Measurements from ENCODE around the gene ZNF716. TPM values are rescaled to one million over a fixed set of nuclear protein-coding genes. Genes with fewer than 3 reads are reported as not detected.
A peak's percentile ranks its signal among the peaks of the same experiment; 100 is the strongest.

ZNF716 gene
- total RNA-seq, 4 donors from 2014 or later, result not detected

DNA sequence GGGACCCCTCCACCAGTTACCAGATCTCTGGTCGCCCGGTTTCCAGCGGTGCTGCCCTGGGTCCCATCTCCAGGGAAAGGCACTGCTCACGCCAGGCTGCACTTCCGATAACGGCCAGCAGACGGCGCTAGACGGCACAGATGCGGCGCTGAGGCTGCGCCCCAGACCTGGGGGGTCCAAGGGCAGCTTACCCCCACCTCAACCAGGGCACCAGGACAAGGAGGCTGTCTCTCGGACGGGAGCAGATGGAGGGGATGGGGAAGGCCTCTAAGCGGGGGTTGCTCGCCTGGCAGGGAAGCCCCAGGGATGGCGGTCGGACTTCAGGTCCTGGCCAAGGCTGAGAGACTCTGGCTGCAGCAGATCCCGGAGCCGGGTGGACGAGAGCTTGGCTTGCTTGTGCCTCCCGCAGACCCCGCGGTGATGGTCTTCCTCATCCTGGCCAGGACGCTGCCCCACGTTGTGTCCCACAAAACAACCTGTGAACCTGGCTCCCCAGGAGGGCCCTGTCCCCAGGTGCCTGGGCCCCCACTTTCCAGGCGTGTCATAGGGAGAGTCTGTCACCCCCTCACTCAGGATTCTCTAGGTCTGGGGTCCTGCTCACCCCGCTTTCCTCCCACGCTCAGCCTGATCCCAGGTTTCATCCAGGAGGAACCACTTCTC lies 23.9 kb upstream of the ZNF716 start:
- TF ChIP-seq, protein P1, sequence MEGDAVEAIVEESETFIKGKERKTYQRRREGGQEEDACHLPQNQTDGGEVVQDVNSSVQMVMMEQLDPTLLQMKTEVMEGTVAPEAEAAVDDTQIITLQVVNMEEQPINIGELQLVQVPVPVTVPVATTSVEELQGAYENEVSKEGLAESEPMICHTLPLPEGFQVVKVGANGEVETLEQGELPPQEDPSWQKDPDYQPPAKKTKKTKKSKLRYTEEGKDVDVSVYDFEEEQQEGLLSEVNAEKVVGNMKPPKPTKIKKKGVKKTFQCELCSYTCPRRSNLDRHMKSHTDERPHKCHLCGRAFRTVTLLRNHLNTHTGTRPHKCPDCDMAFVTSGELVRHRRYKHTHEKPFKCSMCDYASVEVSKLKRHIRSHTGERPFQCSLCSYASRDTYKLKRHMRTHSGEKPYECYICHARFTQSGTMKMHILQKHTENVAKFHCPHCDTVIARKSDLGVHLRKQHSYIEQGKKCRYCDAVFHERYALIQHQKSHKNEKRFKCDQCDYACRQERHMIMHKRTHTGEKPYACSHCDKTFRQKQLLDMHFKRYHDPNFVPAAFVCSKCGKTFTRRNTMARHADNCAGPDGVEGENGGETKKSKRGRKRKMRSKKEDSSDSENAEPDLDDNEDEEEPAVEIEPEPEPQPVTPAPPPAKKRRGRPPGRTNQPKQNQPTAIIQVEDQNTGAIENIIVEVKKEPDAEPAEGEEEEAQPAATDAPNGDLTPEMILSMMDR (IDR thresholded peaks at IDR 0.05), result peak in 1 of 4 experiments; percentile 49
- no peak for TF ChIP-seq POLR2AphosphoS5 (IDR thresholded peaks at IDR 0.05)
- Histone ChIP-seq H3K27me3 (peaks cover 26% of the 10 kb centered on the region), H3K4me1 (no peaks in the 10 kb centered on the region), H3K36me3 (no peaks in the 10 kb centered on the region), H3K9me3 (peaks cover 0 to 23% (median 0%) of the 10 kb centered on the region in 3 donors), H3K4me3 (no peak overlapping the region), H3K27ac (no peak overlapping the region)
- no peak for ATAC-seq
- 100% methylated on average over 1 of the region's 29 CpGs for WGBS, 2 donors (ENCODE audit: low coverage in 1 of 2)

DNA sequence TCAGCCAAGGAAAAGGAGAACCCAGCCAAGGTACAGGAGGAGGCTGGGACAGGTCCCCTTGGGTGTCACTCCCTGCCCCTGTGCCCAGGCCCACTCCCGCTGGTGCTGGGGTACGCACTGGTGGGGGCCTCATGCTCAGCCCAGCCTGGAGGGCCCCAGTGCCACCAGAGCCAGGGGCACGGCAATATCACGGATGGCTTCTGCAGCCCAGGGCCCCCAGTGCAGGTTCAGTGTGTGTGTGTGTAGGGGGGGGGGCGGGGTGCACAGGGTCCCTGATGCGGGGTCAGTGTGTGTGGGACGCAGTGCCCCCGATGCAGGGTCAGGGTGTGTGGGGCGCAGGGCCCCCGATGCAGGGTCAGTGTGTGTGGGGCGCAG lies 23.4 kb upstream of the ZNF716 start:
- H3K36me3 ChIP-seq, result no peaks in the 10 kb centered on the region
- no peaks in the 10 kb centered on the region for H3K4me1 ChIP-seq
- H3K9me3 ChIP-seq, result peaks cover 0 to 23% (median 0%) of the 10 kb centered on the region in 3 donors
- peaks cover 26% of the 10 kb centered on the region for H3K27me3 ChIP-seq
- no peak overlapping the region for H3K27ac ChIP-seq
- no peak for ATAC-seq
- TF ChIP-seq, protein P1 (IDR thresholded peaks at IDR 0.05), result no peak
- TF ChIP-seq EP300 (IDR thresholded peaks at IDR 0.05), result no peak
- no peak overlapping the region for H3K4me3 ChIP-seq
- WGBS, 2 donors (ENCODE audit: low coverage in 1 of 2), result no CpG with 5 or more reads among the region's 11 CpGs

DNA sequence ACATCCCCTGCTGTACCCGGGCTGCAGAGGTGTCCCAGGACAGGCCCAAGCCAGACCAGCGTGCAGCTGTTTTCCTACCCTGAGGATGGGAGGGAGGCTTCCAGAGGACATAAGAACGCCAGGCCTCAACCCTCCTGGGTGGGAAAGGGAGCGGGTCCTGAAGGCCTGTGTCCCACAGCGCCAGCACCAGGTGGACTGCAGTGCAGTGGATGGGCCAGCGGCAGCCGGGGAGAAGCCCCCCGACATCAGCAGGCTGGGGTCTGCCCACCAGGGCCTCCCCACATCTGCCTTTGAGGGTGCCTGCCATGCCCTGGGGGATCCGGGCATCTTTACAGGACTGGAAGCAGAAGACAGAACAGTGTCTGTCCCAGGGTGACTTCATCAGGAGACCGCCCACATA lies 22.8 kb upstream of the ZNF716 start:
- no peak for ATAC-seq
- no peak overlapping the region for H3K4me3 ChIP-seq
- WGBS, 2 donors (ENCODE audit: low coverage in 1 of 2), result 80 to 94% methylated on average over 1 to 5 of the region's 10 CpGs
- peaks cover 26% of the 10 kb centered on the region for H3K27me3 ChIP-seq
- no peak overlapping the region for H3K27ac ChIP-seq
- H3K4me1 ChIP-seq, result no peaks in the 10 kb centered on the region
- no peaks in the 10 kb centered on the region for H3K36me3 ChIP-seq
- TF ChIP-seq, protein P1 (IDR thresholded peaks at IDR 0.05), result no peak
- TF ChIP-seq POLR2AphosphoS5 (IDR thresholded peaks at IDR 0.05), result no peak
- H3K9me3 ChIP-seq, result peaks cover 0 to 23% (median 0%) of the 10 kb centered on the region in 3 donors

DNA sequence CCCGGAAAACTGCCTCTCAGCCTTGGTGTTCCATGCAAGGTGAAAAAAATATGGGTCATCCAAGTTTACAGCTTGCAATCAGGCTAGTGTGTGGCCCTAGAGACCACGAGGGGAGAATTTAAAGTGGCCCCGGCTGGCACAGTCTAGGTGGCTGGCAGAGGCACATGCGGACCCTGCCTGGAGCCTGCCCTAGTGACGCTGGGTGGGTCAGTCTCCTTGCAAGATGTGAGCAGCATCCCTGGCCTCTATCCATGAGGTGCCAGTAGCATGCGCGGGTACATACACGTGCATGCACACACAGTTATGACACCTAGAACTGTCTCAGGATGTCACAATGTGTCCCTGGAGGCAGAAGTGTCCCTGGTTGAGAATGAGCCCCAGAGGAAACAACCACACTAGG lies 22.4 kb upstream of the ZNF716 start:
- 100% methylated on average over 1 of the region's 8 CpGs for WGBS, 2 donors (ENCODE audit: low coverage in 1 of 2)
- no peak overlapping the region for H3K4me3 ChIP-seq
- TF ChIP-seq POLR2AphosphoS5 (IDR thresholded peaks at IDR 0.05) (no peak), POLR2A (IDR thresholded peaks at IDR 0.05) (no peak), EP300 (IDR thresholded peaks at IDR 0.05) (no peak)
- TF ChIP-seq, protein P1 (IDR thresholded peaks at IDR 0.05), result no peak
- H3K36me3 ChIP-seq, result no peaks in the 10 kb centered on the region
- no peak overlapping the region for H3K27ac ChIP-seq
- H3K9me3 ChIP-seq, result peaks cover 0 to 23% (median 0%) of the 10 kb centered on the region in 3 donors
- H3K27me3 ChIP-seq, result peaks cover 26% of the 10 kb centered on the region
- ATAC-seq, result no peak
- no peaks in the 10 kb centered on the region for H3K4me1 ChIP-seq

DNA sequence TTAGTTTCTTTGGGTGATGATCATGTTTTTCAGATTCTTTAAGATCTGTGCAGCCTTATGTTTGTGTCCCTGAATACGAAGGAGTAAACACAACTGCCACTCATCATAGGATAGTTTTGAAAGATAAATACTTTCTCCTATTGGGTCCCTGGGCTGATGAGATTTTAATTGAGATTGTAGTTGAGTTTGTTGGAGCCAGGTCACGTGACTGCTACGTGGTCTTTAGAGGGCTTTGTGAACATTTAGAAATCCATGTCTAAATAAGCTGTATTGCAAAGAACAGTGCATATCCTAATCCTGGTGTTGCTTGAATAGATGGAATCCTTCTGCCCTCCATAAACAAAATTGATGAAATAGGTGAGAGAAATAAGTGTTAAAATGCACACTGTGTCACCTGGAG lies 17.4 kb upstream of the ZNF716 start:
- no peak for ATAC-seq
- H3K9me3 ChIP-seq, result peaks cover 0 to 1% (median 0%) of the 10 kb centered on the region in 3 donors
- no peak overlapping the region for H3K27ac ChIP-seq
- H3K27me3 ChIP-seq, result no peaks in the 10 kb centered on the region
- H3K4me3 ChIP-seq, result no peak overlapping the region
- no peaks in the 10 kb centered on the region for H3K4me1 ChIP-seq
- 30 to 49% methylated on average over 2 to 3 of the region's 3 CpGs for WGBS, 2 donors (ENCODE audit: low coverage in 1 of 2)
- no peaks in the 10 kb centered on the region for H3K36me3 ChIP-seq
- TF ChIP-seq POLR2A (IDR thresholded peaks at IDR 0.05), result no peak
- TF ChIP-seq POLR2AphosphoS5 (IDR thresholded peaks at IDR 0.05), result no peak
- TF ChIP-seq, protein P1 (IDR thresholded peaks at IDR 0.05), result no peak
- no peak for TF ChIP-seq EP300 (IDR thresholded peaks at IDR 0.05)

Data from gastroesophageal sphincter (tissue), 4 donors.